ENCODE measurements around the gene C19orf38. TPM values are rescaled to one million over a fixed set of nuclear protein-coding genes. Genes with fewer than 3 reads are reported as not detected.

C19orf38 gene
- total and polyA plus RNA-seq, 2 donors (not counting 3 experiments of a cell fraction or from before 2014, with no cell fraction given): not detected

DNA sequence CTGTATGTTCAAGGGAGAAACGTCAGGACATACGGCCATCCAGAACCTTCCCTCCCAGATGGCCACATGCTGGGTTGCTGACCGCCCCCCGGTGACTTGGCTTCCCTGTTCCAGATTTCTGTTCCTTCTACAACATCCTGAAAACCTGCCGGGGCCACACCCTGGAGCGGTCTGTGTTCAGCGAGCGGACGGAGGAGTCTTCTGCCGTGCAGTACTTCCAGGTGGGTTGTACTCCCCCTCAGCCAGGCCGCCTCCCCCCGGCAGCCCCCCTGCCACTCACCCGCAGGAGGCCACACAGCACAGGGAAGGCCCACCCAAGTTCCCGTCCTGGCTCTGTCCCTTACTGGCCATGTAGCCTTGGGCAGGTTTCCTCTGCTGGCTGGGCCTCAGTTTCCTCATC, 59.7 kb downstream of the C19orf38 start:
- Histone ChIP-seq H3K9me1 (replicated peaks; ENCODE audit: control insufficient read depth, extremely low read depth, insufficient read depth, low read length) (no peaks in the 10 kb centered on the region), H3K27ac (ENCODE audit: insufficient read depth, low read depth, low read length) (no peak overlapping the region), H3K9ac (replicated peaks; ENCODE audit: extremely low read depth, insufficient read depth, low read length) (no peak overlapping the region), H3K9me3 (replicated peaks; ENCODE audit: control insufficient read depth, insufficient read depth, low read length) (no peaks in the 10 kb centered on the region), H3K4me3 (replicated peaks in 1 of 3; ENCODE audit: insufficient read depth in 1 of 3, low read depth in 1 of 3, low read length in 3 of 3) (no peak overlapping the region), H3K36me3 (ENCODE audit: control insufficient read depth in 2 of 2, extremely low read depth in 1 of 2, insufficient read depth in 2 of 2, low read length in 2 of 2) (peaks cover 0 to 30% of the 10 kb centered on the region in 2 experiments), H3K79me2 (ENCODE audit: control insufficient read depth, insufficient read depth, low read length) (peaks cover 2% of the 10 kb centered on the region), H3K4me1 (ENCODE audit: control insufficient read depth, extremely low read depth, insufficient read depth, low read length) (no peaks in the 10 kb centered on the region), H2AFZ (ENCODE audit: low read depth, low read length) (no peak overlapping the region), H3K4me2 (ENCODE audit: insufficient read depth, low read length) (no peak overlapping the region), H4K20me1 (replicated peaks; ENCODE audit: control insufficient read depth, extremely low read depth, insufficient read depth, low read length) (no peaks in the 10 kb centered on the region), H3K27me3 (ENCODE audit: control insufficient read depth in 2 of 2, insufficient read depth in 2 of 2, low read length in 2 of 2) (no peaks in the 10 kb centered on the region)
- ChIA-PET CTCF (no interaction called here), POLR2A (no interaction called here)
- no peak for DNase-seq (ENCODE audit: low read depth, low spot score)
- dilution Hi-C loops (cut with MboI; ENCODE audit: extremely low pct_ligation_motif_present, low sequenced_read_pairs): no loop called here
- no TSS peak for BruUV-seq (replicated peaks)
- intact Hi-C loops (cut with micrococcal nuclease): no loop called here
- no peak for FAIRE-seq
- TF ChIP-seq, protein P1, sequence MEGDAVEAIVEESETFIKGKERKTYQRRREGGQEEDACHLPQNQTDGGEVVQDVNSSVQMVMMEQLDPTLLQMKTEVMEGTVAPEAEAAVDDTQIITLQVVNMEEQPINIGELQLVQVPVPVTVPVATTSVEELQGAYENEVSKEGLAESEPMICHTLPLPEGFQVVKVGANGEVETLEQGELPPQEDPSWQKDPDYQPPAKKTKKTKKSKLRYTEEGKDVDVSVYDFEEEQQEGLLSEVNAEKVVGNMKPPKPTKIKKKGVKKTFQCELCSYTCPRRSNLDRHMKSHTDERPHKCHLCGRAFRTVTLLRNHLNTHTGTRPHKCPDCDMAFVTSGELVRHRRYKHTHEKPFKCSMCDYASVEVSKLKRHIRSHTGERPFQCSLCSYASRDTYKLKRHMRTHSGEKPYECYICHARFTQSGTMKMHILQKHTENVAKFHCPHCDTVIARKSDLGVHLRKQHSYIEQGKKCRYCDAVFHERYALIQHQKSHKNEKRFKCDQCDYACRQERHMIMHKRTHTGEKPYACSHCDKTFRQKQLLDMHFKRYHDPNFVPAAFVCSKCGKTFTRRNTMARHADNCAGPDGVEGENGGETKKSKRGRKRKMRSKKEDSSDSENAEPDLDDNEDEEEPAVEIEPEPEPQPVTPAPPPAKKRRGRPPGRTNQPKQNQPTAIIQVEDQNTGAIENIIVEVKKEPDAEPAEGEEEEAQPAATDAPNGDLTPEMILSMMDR (IDR thresholded peaks at IDR 0.05; ENCODE audit: extremely low read depth in 1 of 2, insufficient read depth in 1 of 2, low read depth in 1 of 2, low read length in 2 of 2): no peak
- no peak for TF ChIP-seq JUN (IDR thresholded peaks at IDR 0.05; ENCODE audit: borderline replicate concordance, insufficient read depth, insufficient read length, low read depth)
- no peak for TF ChIP-seq GATA2 (IDR thresholded peaks at IDR 0.05; ENCODE audit: insufficient read depth, insufficient read length, low read depth, low read length)
- TF ChIP-seq FOS (IDR thresholded peaks at IDR 0.05; ENCODE audit: borderline replicate concordance, insufficient read depth, low read length): no peak
- no peak for TF ChIP-seq EZH2 (IDR thresholded peaks at IDR 0.05; ENCODE audit: borderline replicate concordance, low read depth, low read length, severe bottlenecking)
- TF ChIP-seq, protein P2, sequence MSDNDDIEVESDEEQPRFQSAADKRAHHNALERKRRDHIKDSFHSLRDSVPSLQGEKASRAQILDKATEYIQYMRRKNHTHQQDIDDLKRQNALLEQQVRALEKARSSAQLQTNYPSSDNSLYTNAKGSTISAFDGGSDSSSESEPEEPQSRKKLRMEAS (IDR thresholded peaks at IDR 0.05; ENCODE audit: insufficient read depth, insufficient read length): no peak
- TF ChIP-seq MYC (IDR thresholded peaks at IDR 0.05; ENCODE audit: low read depth, low read length): no peak
- TF ChIP-seq POLR2AphosphoS5 (IDR thresholded peaks at IDR 0.05; ENCODE audit: insufficient read depth, low read depth, low read length): no peak

Data from endothelial cell of umbilical vein (primary cell).